ENCODE data around the gene CTU2.
A peak's percentile ranks its signal among the peaks of the same experiment; 100 is the strongest.

Gene CTU2

GRCh38 chr16:88686062-88686438, 20.3 kb upstream of the CTU2 start (continued):
- TF ChIP-seq, protein P1, sequence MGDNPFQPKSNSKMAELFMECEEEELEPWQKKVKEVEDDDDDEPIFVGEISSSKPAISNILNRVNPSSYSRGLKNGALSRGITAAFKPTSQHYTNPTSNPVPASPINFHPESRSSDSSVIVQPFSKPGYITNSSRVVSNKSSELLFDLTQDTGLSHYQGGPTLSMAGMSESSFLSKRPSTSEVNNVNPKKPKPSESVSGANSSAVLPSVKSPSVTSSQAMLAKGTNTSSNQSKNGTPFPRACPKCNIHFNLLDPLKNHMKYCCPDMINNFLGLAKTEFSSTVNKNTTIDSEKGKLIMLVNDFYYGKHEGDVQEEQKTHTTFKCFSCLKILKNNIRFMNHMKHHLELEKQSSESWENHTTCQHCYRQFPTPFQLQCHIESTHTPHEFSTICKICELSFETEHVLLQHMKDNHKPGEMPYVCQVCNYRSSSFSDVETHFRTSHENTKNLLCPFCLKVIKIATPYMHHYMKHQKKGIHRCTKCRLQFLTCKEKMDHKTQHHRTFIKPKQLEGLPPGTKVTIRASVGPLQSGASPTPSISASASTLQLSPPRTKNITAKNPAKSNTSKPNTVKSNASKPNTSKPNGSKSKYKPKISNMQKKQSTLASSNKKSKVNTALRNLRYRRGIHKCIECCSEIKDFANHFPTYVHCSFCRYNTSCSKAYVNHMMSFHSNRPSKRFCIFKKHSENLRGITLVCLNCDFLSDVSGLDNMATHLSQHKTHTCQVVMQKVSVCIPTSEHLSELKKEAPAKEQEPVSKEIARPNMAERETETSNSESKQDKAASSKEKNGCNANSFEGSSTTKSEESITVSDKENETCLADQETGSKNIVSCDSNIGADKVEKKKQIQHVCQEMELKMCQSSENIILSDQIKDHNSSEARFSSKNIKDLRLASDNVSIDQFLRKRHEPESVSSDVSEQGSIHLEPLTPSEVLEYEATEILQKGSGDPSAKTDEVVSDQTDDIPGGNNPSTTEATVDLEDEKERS (tag by site-specific recombination; IDR thresholded peaks at IDR 0.05), result no peak
- no peak for TF ChIP-seq ZNF112 (tag by site-specific recombination; IDR thresholded peaks at IDR 0.05)
- TF ChIP-seq ZNF221 (tag by site-specific recombination; IDR thresholded peaks at IDR 0.05; ENCODE audit: borderline replicate concordance), result no peak
- no peak for TF ChIP-seq ZFP3 (tag by site-specific recombination; IDR thresholded peaks at IDR 0.05; ENCODE audit: low read depth)
- TF ChIP-seq ZNF214 (tag by site-specific recombination; IDR thresholded peaks at IDR 0.05; ENCODE audit: borderline replicate concordance), result no peak
- TF ChIP-seq PRDM4 (tag by site-specific recombination; IDR thresholded peaks at IDR 0.05), result no peak
- TF ChIP-seq ZNF324 (tag by site-specific recombination; IDR thresholded peaks at IDR 0.05), result no peak
- no peak for TF ChIP-seq REST (tag by site-specific recombination; IDR thresholded peaks at IDR 0.05)
- TF ChIP-seq, protein P2, sequence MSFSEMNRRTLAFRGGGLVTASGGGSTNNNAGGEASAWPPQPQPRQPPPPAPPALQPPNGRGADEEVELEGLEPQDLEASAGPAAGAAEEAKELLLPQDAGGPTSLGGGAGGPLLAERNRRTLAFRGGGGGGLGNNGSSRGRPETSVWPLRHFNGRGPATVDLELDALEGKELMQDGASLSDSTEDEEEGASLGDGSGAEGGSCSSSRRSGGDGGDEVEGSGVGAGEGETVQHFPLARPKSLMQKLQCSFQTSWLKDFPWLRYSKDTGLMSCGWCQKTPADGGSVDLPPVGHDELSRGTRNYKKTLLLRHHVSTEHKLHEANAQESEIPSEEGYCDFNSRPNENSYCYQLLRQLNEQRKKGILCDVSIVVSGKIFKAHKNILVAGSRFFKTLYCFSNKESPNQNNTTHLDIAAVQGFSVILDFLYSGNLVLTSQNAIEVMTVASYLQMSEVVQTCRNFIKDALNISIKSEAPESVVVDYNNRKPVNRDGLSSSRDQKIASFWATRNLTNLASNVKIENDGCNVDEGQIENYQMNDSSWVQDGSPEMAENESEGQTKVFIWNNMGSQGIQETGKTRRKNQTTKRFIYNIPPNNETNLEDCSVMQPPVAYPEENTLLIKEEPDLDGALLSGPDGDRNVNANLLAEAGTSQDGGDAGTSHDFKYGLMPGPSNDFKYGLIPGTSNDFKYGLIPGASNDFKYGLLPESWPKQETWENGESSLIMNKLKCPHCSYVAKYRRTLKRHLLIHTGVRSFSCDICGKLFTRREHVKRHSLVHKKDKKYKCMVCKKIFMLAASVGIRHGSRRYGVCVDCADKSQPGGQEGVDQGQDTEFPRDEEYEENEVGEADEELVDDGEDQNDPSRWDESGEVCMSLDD (tag by site-specific recombination; IDR thresholded peaks at IDR 0.05), result no peak
- TF ChIP-seq ZNF426 (tag by site-specific recombination; IDR thresholded peaks at IDR 0.05), result no peak
- TF ChIP-seq, protein P3, sequence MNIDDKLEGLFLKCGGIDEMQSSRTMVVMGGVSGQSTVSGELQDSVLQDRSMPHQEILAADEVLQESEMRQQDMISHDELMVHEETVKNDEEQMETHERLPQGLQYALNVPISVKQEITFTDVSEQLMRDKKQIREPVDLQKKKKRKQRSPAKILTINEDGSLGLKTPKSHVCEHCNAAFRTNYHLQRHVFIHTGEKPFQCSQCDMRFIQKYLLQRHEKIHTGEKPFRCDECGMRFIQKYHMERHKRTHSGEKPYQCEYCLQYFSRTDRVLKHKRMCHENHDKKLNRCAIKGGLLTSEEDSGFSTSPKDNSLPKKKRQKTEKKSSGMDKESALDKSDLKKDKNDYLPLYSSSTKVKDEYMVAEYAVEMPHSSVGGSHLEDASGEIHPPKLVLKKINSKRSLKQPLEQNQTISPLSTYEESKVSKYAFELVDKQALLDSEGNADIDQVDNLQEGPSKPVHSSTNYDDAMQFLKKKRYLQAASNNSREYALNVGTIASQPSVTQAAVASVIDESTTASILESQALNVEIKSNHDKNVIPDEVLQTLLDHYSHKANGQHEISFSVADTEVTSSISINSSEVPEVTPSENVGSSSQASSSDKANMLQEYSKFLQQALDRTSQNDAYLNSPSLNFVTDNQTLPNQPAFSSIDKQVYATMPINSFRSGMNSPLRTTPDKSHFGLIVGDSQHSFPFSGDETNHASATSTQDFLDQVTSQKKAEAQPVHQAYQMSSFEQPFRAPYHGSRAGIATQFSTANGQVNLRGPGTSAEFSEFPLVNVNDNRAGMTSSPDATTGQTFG (tag by site-specific recombination; IDR thresholded peaks at IDR 0.05; ENCODE audit: borderline replicate concordance), result no peak
- TF ChIP-seq ZNF510 (tag by site-specific recombination; IDR thresholded peaks at IDR 0.05; ENCODE audit: insufficient replicate concordance), result no peak
- TF ChIP-seq ZNF76 (tag by site-specific recombination; IDR thresholded peaks at IDR 0.05; ENCODE audit: borderline replicate concordance, low read depth), result no peak
- no peak for TF ChIP-seq ZNF664 (tag by site-specific recombination; IDR thresholded peaks at IDR 0.05)
- TF ChIP-seq EGR2 (tag by site-specific recombination; IDR thresholded peaks at IDR 0.05; ENCODE audit: low read depth), result no peak
- no peak for TF ChIP-seq OVOL3 (tag by site-specific recombination; IDR thresholded peaks at IDR 0.05)
- no peak for TF ChIP-seq ZNF404 (tag by site-specific recombination; IDR thresholded peaks at IDR 0.05)
- TF ChIP-seq, protein P4, sequence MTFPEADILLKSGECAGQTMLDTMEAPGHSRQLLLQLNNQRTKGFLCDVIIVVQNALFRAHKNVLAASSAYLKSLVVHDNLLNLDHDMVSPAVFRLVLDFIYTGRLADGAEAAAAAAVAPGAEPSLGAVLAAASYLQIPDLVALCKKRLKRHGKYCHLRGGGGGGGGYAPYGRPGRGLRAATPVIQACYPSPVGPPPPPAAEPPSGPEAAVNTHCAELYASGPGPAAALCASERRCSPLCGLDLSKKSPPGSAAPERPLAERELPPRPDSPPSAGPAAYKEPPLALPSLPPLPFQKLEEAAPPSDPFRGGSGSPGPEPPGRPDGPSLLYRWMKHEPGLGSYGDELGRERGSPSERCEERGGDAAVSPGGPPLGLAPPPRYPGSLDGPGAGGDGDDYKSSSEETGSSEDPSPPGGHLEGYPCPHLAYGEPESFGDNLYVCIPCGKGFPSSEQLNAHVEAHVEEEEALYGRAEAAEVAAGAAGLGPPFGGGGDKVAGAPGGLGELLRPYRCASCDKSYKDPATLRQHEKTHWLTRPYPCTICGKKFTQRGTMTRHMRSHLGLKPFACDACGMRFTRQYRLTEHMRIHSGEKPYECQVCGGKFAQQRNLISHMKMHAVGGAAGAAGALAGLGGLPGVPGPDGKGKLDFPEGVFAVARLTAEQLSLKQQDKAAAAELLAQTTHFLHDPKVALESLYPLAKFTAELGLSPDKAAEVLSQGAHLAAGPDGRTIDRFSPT (tag by site-specific recombination; IDR thresholded peaks at IDR 0.05), result no peak
- no peak for TF ChIP-seq KLF8 (tag by site-specific recombination; IDR thresholded peaks at IDR 0.05)
- peak; percentile 56; the same call in 1 of the 2 replicates for TF ChIP-seq ZIC2 (tag by site-specific recombination; IDR thresholded peaks at IDR 0.05)
- TF ChIP-seq, protein P5, sequence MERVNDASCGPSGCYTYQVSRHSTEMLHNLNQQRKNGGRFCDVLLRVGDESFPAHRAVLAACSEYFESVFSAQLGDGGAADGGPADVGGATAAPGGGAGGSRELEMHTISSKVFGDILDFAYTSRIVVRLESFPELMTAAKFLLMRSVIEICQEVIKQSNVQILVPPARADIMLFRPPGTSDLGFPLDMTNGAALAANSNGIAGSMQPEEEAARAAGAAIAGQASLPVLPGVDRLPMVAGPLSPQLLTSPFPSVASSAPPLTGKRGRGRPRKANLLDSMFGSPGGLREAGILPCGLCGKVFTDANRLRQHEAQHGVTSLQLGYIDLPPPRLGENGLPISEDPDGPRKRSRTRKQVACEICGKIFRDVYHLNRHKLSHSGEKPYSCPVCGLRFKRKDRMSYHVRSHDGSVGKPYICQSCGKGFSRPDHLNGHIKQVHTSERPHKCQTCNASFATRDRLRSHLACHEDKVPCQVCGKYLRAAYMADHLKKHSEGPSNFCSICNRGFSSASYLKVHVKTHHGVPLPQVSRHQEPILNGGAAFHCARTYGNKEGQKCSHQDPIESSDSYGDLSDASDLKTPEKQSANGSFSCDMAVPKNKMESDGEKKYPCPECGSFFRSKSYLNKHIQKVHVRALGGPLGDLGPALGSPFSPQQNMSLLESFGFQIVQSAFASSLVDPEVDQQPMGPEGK (tag by site-specific recombination; IDR thresholded peaks at IDR 0.05), result peak; percentile 91

Data from HEK293 (cell line).